ENCODE data around the gene QRSL1. TPM values are rescaled to one million over a fixed set of nuclear protein-coding genes. Genes with fewer than 3 reads are reported as not detected.

Gene QRSL1
- total and polyA plus RNA-seq, 9 of the 15 experiments (the other 6 are each of a cell fraction or from before 2014, with no cell fraction given), result 14.6 to 31.5 (median 23.0) TPM

DNA sequence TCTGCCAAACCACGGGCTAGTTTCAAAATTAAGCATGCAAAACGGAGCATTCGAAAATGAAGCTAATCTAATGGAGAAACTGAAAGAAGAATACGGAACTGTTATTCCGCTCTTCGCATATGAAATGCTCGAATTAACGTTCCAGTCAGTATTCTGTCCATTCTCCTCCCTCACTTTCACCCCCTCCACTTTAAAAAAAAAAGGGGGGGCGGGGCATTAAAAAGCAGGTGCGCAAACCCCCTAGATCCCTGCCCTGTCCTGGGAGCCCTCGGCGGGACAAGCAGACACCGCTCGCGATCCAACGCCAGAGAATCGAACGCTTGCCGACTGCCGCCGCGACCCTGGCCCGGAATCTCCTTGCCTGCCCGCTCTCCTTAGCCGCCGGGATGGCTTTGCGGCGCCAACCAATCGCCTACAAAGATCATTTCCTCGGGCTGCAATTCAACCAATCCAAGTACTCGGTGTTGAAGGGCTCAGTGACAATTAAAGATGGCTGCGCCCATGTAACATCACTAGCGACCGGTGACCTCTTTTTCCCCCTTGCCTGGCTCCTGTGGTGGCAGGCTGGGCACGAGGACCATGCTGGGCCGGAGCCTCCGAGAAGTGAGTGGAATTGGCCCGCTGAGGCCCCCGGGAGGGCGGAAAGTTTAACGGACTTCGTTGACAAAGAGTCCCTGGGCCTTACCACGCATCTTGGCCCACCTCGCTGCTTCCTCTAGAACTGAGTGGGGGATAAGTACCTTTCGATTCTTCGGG lies at the start of gene QRSL1, which contains the start of gene RTN4IP1 (continued):
- TF ChIP-seq HNRNPK (IDR thresholded peaks at IDR 0.05; ENCODE audit: low read depth, low read length, poor library complexity, severe bottlenecking) (no peak), MEF2D (tag; conservative IDR thresholded peaks at IDR 0.05; ENCODE audit: low read depth) (no peak), SAP30 (IDR thresholded peaks at IDR 0.05; ENCODE audit: borderline replicate concordance, insufficient read depth, low read depth, low read length, poor library complexity, severe bottlenecking) (peak; percentile 98), FOS (IDR thresholded peaks at IDR 0.05; ENCODE audit: extremely low read depth, insufficient read length) (peak; percentile 94), TAF1 (IDR thresholded peaks at IDR 0.05; ENCODE audit: control insufficient read depth, extremely low read depth, insufficient read depth, low read length, severe bottlenecking) (peak; percentile 89), SMAD3 (CRISPR knock-in tag; conservative IDR thresholded peaks at IDR 0.05) (no peak), ZNF444 (CRISPR knock-in tag; IDR thresholded peaks at IDR 0.05) (no peak), ZBTB17 (CRISPR knock-in tag; IDR thresholded peaks at IDR 0.05) (no peak), KHSRP (IDR thresholded peaks at IDR 0.05) (no peak), PHF20 (IDR thresholded peaks at IDR 0.05; ENCODE audit: partially characterized antibody) (peak; percentile 99), MXI1 (IDR thresholded peaks at IDR 0.05; ENCODE audit: low read depth, low read length) (peak; percentile 89), NFIC (IDR thresholded peaks at IDR 0.05) (no peak; the same call in 1 of the 2 replicates), CREM (IDR thresholded peaks at IDR 0.05; ENCODE audit: low read depth) (peak; percentile 82), MCM7 (IDR thresholded peaks at IDR 0.05) (no peak), MCM2 (IDR thresholded peaks at IDR 0.05; ENCODE audit: low read depth) (no peak), ASH1L (IDR thresholded peaks at IDR 0.05; ENCODE audit: borderline replicate concordance, low read depth, partially characterized antibody) (peak; percentile 92), POLR2G (IDR thresholded peaks at IDR 0.05; ENCODE audit: low read depth, low read length) (peak; percentile 81), SNRNP70 (optimal IDR thresholded peaks at IDR 0.05; ENCODE audit: low read depth, low read length) (no peak), HDAC3 (IDR thresholded peaks at IDR 0.05; ENCODE audit: borderline replicate concordance, partially characterized antibody) (no peak)
- TF ChIP-seq, protein P1, sequence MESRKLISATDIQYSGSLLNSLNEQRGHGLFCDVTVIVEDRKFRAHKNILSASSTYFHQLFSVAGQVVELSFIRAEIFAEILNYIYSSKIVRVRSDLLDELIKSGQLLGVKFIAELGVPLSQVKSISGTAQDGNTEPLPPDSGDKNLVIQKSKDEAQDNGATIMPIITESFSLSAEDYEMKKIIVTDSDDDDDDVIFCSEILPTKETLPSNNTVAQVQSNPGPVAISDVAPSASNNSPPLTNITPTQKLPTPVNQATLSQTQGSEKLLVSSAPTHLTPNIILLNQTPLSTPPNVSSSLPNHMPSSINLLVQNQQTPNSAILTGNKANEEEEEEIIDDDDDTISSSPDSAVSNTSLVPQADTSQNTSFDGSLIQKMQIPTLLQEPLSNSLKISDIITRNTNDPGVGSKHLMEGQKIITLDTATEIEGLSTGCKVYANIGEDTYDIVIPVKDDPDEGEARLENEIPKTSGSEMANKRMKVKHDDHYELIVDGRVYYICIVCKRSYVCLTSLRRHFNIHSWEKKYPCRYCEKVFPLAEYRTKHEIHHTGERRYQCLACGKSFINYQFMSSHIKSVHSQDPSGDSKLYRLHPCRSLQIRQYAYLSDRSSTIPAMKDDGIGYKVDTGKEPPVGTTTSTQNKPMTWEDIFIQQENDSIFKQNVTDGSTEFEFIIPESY (CRISPR knock-in tag; IDR thresholded peaks at IDR 0.05), result no peak
- TF ChIP-seq, protein P2, sequence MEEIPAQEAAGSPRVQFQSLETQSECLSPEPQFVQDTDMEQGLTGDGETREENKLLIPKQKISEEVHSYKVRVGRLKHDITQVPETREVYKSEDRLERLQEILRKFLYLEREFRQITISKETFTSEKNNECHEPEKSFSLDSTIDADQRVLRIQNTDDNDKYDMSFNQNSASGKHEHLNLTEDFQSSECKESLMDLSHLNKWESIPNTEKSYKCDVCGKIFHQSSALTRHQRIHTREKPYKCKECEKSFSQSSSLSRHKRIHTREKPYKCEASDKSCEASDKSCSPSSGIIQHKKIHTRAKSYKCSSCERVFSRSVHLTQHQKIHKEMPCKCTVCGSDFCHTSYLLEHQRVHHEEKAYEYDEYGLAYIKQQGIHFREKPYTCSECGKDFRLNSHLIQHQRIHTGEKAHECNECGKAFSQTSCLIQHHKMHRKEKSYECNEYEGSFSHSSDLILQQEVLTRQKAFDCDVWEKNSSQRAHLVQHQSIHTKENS (CRISPR knock-in tag; IDR thresholded peaks at IDR 0.05), result no peak
- TF ChIP-seq, protein P3, sequence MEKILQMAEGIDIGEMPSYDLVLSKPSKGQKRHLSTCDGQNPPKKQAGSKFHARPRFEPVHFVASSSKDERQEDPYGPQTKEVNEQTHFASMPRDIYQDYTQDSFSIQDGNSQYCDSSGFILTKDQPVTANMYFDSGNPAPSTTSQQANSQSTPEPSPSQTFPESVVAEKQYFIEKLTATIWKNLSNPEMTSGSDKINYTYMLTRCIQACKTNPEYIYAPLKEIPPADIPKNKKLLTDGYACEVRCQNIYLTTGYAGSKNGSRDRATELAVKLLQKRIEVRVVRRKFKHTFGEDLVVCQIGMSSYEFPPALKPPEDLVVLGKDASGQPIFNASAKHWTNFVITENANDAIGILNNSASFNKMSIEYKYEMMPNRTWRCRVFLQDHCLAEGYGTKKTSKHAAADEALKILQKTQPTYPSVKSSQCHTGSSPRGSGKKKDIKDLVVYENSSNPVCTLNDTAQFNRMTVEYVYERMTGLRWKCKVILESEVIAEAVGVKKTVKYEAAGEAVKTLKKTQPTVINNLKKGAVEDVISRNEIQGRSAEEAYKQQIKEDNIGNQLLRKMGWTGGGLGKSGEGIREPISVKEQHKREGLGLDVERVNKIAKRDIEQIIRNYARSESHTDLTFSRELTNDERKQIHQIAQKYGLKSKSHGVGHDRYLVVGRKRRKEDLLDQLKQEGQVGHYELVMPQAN (IDR thresholded peaks at IDR 0.05; ENCODE audit: borderline replicate concordance), result peak; percentile 94

All from K562 (cell line).